ENCODE measurements around the gene LILRA5. TPM values are rescaled to one million over a fixed set of nuclear protein-coding genes. Genes with fewer than 3 reads are reported as not detected.
"Not testable (repeated sequence)": the region's sequence is repeated elsewhere in the genome, so short reads cannot be mapped to it uniquely, and the experiment has no call there.

LILRA5 gene
- polyA plus RNA-seq, 1 donor = 0.45 TPM

- no peak for DNase-seq
Measured at GRCh38 chr19:54305141-54305540, 7.8 kb downstream of the LILRA5 start.

DNA sequence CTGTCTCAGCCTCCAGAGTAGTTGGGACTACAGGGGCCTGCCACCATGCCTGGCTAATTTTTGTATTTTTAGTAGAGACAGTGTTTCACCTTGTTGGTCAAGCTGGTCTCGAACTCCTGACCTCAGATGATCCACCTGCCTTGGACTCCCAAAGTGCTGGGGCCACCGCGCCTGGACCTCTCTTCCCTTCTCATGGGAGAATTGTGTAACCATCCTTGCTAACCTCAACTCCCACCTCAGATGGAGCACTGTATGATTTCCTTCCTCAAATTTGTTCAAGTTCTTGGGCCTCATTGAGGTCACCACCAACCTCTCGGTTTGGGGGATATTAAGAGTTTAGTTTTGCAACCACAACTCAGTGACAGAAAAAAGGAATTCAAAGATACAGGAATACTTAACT is 10.7 kb downstream of the LILRA5 start:
- DNase-seq = no peak

- no peak for DNase-seq
Measured at GRCh38 chr19:54299515-54299914, 13.5 kb downstream of the LILRA5 start.

- no peak for DNase-seq
Measured at GRCh38 chr19:54299126-54299498, 13.9 kb downstream of the LILRA5 start.

DNA sequence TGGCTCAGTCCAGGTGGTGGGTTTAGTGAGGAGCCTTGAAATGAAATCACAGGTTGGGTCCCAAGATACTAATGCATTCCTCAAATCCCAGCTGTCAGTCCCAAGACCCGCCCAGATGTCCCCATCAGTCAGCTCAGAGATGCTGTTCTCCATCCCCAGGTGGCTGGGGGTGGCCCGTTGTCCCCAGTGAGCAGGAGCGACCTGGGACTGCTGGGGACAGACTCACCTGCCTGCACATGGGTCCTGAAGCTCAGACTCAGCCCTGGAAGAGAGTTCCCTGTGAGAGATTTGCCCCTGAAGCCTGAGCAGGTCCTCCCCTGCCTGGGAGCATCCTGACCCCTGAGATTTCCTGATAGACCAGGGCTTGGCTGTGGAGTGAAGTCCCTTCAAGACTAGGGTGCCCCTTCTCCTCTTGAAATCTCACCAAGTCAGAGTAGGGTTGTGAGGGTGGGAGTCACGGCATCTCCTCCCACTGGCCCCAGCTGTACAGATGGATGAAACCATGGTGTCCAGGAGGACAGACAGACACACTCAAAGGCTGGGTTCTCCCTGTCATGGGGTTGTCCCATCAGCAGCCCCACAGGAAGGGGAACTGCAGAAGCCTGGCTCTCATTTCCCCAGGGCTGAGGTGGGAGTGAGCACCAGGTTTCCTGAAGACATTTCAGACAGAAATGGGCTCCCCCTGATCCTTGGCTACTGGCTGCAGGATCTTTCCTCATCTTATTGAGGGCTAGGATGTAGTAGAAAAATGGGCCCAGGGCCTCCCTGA is 14.4 kb downstream of the LILRA5 start:
- DNase-seq = no peak

GRCh38 chr19:54297759-54298305 is 15.1 kb downstream of the LILRA5 start:
- no peak for DNase-seq

- no peak for DNase-seq
Measured at GRCh38 chr19:54294539-54294938, 18.4 kb downstream of the LILRA5 start.

- not testable (repeated sequence) for DNase-seq
Measured at GRCh38 chr19:54289160-54289559, 23.8 kb downstream of the LILRA5 start.

GRCh38 chr19:54287456-54287855 is 25.5 kb downstream of the LILRA5 start:
- DNase-seq = no peak

DNA sequence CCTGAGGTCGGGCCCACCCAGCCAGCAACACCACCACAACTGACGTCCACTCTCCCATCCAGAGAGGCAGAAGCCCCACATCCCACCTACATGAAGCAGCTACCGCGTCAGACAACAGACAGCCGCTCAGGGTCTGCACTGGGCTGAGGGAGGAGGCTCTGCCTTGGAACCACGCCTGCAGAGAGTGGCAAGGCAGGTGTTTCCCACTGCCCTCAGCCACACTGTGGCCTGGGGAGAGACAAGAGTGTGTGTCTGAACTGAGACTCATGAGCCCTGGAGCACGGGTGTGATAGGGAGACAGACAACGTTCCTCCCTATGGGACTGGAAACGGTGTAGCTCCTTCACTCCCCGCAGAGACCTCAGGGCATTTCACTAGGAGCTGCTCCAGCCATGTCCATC is 26.7 kb downstream of the LILRA5 start:
- not testable (repeated sequence) for DNase-seq

GRCh38 chr19:54285427-54286056 is 27.4 kb downstream of the LILRA5 start:
- DNase-seq = not testable (repeated sequence)

GRCh38 chr19:54282686-54283470 is 30.1 kb downstream of the LILRA5 start:
- no peak for DNase-seq

DNA sequence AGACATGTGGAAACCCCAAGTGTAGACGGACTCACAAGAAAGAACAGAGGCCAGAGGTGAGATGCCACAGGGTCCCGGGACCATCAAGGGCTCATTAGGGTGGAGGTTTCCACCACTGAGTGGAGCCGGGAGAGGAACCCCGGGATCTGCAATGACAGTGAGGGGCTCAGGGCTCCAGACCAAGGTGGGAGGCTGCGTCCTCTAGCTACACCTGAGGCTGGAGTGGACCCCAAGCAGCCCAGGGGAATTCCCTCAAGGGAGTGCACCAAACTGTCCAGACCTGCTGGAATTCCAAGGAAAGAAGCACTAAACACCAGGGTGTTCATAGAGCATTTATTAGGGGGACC is 31.3 kb downstream of the LILRA5 start:
- DNase-seq = not testable (repeated sequence)

DNA sequence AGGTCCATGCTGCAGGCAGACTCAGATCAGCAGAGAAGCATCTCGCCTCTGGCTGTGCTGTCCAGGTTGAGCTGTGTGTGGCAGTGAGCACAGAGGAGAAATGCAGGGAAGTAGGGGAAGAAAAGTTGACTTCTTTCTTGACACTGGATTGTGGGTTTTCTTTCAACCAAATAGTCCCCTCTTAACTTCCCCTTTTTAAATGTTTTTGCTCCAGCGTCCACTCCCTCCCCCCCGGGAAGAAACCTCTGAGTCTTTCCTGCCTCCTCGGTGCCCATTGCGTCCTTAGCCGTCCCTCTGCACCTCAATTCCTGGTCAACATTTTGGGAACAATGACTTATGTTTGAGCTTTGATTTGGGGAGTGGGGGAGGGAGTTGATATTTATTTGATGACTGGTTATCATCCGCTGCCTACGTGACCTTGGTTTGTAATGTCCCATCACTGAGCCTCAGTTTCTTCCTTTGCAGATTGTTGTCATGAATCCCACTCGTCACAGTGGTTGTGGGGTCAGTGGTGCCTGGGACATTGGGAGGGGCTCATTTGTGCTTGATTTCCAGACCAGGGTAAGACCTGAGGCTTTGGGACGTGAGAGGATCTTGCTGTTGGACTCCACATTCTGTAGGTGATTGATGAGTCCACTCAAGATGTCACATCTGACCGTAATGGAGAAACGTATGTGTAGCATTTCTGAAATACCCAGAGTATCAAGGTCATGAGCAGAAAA is 31.8 kb downstream of the LILRA5 start, which contains the start of gene LILRB2:
LILRB2 (minus strand) TSS at position 104 of the 722 bp plus-strand sequence. CDS start 614 bp downstream, outside the sequence.
- no peak for DNase-seq

GRCh38 chr19:54280441-54280840 is 32.5 kb downstream of the LILRA5 start:
- not testable (repeated sequence) for DNase-seq

DNA sequence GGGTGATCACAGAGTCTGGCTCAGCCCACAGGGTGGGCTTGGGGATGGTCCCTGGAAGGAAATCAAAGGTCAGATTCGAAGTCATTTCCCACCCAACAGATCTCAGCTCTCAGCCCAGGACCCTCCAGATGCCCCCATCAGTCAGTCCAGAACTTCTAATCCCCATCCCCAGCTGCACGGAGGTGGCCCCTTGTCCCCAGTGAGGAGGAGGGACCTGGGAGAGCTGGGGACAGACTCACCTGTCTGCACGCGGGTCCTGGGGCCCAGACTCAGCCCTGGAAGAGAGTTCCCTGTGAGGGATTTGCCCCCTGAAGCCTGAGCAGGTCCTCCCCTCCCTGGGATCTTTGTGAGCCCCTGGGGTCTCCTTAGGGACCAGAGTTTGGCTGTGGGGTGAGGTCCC is 32.9 kb downstream of the LILRA5 start:
- not testable (repeated sequence) for DNase-seq

GRCh38 chr19:54279406-54279962 is 33.5 kb downstream of the LILRA5 start:
- DNase-seq = no peak

DNA sequence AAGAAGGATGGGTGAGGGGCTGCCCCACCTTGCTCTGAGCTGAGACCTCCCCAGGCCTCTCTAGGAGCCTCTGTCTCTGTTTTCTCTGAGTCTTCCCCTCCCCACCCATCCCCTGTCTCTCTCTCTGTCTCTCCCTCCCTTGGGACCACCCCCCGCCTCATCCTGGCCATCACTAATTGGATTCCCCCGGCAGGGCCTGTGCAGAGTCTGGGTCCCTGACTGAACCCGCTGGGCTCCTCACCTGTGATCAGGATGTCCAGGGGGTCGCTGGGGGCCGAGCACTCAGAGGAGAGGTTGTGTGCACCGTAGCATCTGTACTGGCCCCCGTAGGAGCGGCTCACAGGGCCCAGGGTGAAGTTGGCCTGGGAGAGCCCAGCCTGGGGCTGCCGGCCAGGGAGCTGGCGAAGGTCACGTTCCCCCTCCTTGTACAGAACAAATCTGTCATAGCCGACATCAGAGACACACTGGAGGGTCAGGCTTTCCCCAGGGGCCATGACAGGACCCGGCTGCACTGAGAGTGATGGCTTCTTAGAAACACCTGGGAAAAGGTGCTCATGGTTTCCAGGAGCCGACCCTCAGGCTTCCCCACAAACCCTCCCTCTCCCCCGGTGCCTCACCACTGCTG is 34.3 kb downstream of the LILRA5 start:
- DNase-seq = not testable (repeated sequence)

- DNase-seq = not testable (repeated sequence)
Measured at GRCh38 chr19:54278056-54278455, 34.9 kb downstream of the LILRA5 start.

DNA sequence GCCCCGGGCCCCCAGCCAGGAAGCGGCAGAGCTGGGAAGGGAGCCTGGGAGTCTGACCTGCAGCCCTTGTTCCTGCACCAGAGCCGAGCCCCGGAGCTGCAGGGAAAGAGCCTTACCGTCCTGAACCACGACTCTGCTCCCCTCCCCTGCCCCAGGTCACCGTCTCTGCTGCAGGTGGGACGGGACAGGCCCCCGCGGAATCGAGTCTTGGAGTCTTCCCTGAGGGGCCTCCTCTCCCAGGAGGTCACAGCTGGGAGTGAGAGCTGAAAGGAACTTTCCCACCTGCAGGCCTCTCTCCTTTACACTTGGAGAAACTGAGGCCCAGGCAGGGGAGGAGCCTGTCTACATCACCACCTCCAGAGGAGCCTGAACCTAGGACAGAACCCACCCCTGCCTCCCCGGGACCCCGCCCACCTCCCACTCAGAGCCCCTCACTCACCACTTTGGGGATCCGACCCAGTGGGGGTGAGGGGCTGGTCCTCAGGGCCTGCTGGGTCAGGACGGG is 35.8 kb downstream of the LILRA5 start:
- not testable (repeated sequence) for DNase-seq

DNA sequence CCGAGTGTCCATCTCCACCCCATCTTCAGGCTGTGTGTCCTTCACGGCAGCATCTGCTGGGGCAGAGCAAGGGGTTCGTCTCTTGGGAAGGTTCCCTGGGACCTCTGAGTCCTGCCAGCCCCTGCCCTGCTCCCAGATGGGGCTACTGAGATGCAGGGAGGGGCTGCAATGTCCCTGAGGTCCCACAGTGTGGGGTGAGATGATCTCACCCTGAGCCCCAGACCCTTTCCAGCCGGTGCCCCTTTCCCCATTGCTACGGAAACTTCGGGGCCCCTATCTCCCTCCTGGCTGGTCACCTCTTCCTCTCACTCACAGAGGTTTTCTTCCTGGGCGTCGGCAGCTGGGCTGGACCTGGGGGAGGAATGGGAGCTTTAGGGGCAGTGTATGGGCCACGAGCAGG is 37.0 kb downstream of the LILRA5 start:
- no peak for DNase-seq

Data from left kidney (tissue), 2 donors.